Embryonic facial prominence (tissue), 1 donor: ENCODE results near the gene DCAF15.
A peak's percentile ranks its signal among the peaks of the same experiment; 100 is the strongest.
"Not testable (repeated sequence)": the region's sequence is repeated elsewhere in the genome, so short reads cannot be mapped to it uniquely, and the experiment has no call there.

Source experiments
- DNase-seq: peaks from one replicate; pipeline ENCODE4 v3.0.0-alpha.2; 2016; ENCODE audit errors: extremely low spot score

The DCAF15 gene, protein sequence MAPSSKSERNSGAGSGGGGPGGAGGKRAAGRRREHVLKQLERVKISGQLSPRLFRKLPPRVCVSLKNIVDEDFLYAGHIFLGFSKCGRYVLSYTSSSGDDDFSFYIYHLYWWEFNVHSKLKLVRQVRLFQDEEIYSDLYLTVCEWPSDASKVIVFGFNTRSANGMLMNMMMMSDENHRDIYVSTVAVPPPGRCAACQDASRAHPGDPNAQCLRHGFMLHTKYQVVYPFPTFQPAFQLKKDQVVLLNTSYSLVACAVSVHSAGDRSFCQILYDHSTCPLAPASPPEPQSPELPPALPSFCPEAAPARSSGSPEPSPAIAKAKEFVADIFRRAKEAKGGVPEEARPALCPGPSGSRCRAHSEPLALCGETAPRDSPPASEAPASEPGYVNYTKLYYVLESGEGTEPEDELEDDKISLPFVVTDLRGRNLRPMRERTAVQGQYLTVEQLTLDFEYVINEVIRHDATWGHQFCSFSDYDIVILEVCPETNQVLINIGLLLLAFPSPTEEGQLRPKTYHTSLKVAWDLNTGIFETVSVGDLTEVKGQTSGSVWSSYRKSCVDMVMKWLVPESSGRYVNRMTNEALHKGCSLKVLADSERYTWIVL

DNA sequence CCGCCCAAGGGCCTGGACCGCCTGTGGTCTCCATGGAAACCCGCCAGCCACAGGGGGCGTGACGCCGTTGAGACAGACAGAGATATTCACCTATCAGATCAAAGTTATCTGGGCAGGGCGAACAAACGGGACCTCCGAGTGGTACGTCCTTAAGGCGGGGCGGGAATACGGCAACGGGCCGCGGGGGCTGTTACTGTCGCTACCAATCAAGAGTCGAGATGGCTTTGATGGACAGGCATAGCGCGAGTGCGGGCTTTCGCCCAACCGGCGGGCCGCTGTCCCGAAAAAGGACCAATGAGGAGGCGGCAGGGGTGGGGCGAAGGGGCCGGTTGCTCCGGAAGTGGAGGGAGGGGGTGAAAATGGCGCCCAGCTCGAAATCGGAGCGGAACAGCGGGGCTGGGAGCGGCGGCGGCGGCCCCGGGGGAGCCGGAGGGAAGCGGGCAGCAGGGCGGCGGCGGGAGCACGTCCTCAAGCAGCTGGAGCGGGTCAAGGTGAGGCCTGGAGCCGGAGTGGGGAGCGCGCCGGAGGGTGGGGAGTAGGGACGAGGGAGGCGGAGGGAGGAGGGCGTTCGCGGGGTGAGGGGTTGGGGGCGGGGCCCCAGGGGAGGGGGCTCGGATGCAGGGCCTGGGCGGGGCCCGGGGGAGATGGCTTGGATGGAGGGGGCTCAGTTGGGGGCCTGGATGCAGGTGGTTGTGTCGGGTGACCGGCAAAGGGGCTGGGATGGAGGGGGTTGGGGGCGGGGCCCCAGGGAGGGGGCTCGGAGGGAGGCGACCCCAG, at the start of gene DCAF15:
Gene DCAF15, plus strand, starts transcription at position 356 of the 777 bp plus-strand sequence. Its CDS starts 4 bp downstream, at position 360.
- DNase-seq: peak; percentile 99

DNA sequence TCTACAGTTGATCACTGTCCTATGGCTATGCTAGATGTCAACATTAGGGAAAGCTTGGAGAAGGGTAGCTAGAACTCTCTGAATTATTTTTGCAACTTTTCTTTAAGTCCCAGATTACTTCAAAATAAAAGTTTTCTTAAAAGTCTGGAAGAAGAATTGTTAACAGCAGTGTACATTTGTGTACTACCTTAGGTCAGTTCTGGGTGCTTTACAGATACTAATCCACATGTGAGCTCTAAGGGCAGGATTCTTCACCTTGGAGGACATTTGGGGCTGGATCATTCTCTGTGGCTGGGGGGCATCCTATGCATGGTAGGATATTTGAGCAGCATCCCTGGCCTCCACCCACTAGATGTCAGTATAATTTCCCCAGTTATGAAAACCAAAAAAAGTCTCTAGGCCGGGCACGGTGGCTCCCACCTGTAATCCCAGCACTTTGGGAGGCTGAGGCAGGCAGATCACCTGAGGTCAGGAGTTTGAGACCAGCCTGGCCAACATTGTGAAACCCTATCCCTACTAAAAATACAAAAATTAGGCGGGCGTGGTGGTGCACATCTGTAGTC, 49.2 kb upstream of the DCAF15 start:
- DNase-seq: no peak

DNA sequence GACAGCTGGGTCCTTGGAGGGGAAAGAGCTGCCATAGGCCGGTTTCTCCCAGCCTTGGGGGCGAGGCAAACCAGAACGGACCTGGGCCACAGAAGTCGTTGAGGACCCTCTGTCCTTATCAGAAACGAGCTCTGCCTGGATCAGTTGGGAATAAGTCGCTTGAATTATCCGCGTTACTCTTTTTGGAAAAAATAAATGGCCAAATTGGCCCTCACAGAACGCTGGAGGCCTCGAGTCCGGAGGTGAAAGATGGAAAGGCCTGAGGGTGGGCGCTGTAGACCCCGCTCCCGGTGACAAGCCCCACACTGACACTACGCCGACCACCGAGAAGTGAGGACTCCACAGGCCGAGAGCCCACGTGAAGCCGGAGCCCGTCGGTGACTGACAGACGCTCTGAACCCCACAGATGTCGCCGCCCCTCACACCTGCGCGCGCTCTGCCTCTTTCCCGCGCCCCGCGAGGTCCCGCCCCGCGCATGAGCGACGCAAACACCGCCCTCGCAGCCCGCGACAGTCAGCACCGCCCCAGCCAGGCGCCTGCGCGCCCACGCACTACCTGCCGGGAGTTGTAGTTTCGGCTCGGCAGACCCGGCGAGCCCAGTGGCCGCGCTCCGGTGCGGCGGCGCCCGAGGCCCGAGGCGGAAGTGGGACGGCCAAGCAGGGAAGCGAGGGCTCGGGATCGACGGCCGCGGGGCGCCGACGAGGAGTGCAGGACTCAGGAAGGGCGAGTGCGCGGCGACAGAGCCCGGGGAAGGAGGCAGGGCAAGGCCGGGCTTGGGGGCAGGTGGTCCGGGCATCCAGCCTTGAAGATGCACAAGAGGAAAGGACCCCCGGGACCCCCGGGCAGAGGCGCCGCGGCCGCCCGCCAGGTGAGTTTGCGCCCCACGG, 46.4 kb upstream of the DCAF15 start, which contains the start of the genes BRME1 and CC2D1A:
Gene BRME1, minus strand, starts transcription at position 484 of the 887 bp plus-strand sequence. CDS start 1,225 bp downstream, outside the sequence.
Gene CC2D1A, plus strand, starts transcription at position 568 of the 887 bp plus-strand sequence. Its CDS starts 241 bp downstream, at position 809.
- DNase-seq: peak; percentile 60

DNA sequence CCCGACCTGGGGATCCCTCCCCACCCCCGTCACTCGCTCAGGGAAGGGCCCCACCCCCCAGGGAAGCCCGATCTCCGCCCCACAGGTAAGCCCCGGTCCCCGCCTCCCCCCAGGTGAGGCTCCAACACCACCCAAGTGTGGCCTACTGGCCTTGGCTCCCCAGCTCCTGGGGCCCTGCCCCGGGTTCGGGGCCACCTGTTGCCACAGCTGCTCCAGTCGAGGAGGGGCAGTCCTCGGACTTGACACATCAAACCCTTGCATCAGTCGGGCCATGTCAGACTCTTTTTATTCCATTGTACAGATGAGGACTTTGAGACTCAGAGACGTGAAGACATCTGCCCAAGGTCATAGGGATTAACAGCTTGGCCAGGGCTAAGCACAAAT, 45.8 kb upstream of the DCAF15 start:
- DNase-seq: no peak

DNA sequence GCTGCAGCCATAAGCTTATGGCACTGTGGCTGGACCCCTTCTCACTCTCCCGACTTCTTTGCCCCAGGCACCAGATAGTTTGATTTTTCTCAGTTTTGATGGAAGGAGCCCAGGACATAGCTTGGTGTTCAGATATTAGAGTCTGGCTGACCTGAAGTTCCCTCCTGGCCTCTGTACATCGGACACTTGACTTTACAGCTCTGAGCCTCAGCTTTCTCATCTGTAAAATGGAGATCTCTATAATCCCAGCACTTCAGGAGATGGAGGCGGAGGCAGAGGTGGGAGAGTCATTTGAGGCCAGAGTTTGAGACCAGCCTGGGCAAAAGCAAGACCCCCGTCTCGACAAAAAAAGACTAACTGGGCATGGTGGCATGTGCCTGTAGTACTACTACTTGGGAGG, 45.4 kb upstream of the DCAF15 start:
- DNase-seq: no peak

DNA sequence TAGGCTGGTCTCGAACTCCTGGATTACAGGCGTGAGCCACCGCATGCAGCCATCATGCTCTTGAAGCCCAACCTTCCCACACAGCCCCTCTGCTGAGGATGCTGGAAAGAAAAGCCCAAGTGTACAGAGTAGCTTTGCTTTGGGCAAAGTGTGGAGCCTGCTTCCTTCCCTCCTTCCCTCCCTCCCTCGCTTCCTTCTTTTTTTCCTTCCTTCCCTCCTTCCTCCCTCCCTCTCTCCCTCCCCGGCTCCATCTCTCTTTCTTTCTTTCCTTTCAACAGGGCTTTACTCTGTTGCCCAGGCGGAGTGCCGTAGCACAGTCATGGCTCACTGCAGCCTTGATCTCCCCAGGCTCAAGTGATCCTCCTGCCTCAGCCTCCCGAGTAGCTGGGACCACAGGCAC, 43.6 kb upstream of the DCAF15 start:
- no peak for DNase-seq

DNA sequence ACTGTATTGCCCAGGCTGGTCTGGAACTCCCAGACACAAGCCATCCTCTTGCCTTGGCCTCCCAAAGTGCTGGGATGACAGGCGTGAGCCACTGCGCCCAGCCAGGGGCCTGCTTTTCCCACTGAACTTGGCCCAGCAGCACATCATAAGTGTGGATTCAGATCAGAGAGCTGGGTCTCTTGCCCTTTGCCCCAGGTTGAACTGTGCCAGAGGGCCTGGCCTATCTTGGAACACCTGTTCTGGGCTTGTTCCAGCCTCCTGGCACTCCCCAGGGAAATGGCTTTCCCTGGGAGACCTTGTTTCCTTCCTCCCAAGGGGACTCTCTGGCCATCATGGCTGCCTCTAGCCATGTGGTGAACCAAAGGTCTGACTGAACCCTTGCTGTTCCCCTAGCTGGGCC, 42.9 kb upstream of the DCAF15 start:
- no peak for DNase-seq

DNA sequence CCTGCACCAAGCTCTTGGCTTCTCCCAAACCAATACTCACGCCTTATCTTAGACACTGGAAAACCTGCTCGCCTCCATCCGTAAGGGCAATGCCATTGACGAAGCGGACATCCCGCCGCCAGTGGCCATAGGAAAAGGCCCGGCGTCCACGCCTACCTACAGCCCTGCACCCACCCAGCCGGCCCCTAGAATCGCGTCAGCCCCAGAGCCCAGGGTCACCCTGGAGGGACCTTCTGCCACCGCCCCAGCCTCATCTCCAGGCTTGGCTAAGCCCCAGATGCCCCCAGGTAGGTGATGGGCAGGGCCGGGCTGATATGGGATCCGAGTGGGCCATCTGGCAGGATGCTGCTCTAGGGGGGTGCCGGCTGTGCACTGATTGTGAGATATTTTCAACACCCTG, 39.0 kb upstream of the DCAF15 start:
- no peak for DNase-seq

DNA sequence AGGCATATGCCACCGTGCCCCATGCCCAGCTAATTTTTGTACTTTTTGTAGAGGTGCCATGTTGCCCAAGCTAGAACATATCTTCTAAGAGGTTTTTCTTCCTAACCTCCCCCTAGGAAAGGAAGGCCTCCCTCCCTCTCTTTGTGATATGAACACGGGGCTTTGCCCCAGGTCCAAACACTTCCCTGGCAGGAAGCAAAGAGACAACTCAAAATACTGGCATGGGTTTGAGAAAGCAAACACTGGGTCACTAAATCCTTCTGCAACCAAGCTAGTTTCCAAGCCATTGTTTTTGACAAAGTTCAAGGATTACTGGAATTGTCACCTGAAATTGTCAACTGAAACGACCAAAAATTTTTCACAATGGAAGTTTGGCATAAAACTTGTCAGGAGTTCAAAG, 37.5 kb upstream of the DCAF15 start:
- DNase-seq: no peak

DNA sequence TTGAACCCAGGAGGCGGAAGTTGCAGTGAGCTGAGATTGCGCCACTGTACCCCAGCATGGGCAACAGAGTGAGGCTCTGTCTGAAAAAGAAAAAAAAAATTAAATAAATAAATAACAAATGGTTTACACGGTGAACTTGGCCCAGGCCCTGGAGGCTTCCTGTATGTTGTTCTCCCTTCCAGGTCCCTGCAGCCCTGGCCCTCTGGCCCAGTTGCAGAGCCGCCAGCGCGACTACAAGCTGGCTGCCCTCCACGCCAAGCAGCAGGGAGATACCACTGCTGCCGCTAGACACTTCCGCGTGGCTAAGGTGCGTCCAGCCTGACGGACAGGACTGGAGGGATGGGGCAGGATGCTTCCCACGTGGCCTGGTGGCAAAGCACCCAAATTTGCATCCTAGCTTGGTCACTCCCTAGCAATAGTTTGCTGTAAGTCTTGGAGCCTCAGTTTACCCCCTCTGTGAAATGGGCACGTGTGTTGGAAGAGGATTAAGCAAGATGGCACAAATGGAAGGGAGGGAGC, 34.4 kb upstream of the DCAF15 start:
- DNase-seq: no peak

DNA sequence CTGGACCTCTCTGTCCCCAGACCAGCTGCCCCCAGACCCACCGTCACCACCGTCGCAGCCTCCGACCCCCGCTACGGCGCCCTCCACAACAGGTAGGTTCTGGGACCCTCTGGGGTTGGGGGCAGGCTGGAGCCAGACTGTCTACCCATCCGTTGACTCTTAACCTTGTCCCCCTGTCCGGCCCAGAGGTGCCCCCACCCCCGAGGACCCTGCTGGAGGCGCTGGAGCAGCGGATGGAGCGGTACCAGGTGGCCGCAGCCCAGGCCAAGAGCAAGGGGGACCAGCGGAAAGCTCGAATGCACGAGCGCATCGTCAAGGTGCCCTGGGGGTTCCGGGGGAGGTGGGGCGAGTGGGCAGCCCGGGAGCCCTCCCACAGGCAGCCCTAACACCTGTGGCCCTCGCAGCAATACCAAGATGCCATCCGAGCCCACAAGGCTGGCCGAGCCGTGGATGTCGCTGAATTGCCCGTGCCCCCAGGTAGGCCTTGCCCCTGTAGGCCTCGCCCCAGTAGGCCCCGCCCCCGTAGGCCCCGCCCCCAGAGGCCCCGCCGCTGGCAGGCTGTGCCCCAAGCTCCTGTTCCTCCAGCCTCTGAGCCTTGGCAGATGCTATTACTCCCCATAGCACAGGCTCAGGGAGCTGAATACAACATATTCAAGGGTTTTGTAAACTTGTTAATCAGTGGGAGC, 33.4 kb upstream of the DCAF15 start:
- DNase-seq: no peak

DNA sequence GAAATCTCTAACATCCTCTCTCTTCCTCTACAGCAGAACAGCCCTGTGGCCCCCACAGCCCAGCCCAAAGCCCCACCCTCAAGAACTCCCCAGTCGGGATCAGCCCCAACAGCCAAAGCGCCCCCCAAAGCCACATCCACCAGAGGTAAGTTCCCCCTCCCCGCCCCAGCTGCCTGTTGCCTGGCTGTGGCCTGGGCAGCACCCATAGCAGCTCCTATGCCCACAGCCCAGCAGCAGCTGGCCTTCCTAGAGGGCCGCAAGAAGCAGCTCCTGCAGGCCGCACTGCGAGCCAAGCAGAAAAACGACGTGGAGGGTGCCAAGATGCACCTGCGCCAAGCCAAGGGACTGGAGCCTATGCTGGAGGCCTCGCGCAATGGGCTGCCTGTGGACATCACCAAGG, 31.8 kb upstream of the DCAF15 start:
- no peak for DNase-seq

DNA sequence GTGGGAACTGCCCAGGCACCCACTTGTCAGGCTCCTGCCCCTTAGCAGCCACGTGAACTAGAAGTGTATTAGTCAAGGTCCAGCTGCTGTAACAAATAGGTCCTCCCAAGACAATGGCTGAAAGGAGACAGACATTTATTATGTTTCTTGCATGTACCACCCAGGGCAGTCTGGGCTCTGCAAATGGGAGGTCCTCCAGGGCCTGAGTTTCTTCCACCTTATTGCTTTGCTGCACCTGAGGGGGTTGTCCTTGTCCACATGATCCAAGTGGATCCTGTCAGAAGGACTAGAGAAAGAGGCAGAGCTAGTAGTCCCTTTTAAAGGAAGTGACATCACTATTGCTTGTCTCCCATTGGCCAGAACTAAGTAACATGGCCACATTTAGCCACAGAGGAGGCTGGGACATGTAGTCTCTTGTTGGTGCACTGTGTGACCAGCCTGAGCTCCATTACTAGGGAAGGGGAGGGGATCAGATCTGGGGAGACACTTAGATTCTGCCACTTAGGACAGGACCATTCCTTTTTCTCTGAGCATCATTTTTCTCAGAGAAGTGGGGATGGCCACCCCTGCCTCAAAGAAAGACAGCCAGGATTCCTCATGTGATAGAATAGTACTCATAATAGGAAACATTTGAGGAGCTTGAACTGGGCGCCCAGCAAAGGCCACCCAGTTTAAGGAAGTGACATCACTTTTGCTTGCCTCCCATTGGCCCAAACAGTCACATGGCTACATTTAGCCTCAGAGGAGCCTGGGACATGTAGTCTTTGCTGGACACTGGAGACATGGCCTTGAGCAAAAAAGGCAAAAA, 31.2 kb upstream of the DCAF15 start:
- DNase-seq: no peak

DNA sequence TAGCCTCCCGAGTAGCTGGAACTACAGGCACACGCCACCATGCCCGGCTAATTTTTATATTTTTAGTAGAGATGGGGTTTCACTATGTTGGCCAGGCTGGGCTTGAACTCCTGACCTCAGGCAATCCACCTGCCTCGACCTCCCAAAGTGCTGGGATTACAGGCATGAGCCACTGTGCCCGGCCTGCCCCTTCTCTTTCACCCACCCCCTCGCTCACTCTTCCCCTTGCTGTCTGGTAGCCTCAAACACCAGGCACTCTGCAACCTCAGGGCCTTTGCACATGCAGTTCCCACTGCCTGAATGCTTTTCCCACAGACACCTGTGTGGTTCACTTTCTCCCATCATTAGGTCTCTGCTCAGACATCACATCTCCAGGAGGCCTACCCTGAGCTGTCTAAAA, 30.2 kb upstream of the DCAF15 start:
- not testable (repeated sequence) for DNase-seq

DNA sequence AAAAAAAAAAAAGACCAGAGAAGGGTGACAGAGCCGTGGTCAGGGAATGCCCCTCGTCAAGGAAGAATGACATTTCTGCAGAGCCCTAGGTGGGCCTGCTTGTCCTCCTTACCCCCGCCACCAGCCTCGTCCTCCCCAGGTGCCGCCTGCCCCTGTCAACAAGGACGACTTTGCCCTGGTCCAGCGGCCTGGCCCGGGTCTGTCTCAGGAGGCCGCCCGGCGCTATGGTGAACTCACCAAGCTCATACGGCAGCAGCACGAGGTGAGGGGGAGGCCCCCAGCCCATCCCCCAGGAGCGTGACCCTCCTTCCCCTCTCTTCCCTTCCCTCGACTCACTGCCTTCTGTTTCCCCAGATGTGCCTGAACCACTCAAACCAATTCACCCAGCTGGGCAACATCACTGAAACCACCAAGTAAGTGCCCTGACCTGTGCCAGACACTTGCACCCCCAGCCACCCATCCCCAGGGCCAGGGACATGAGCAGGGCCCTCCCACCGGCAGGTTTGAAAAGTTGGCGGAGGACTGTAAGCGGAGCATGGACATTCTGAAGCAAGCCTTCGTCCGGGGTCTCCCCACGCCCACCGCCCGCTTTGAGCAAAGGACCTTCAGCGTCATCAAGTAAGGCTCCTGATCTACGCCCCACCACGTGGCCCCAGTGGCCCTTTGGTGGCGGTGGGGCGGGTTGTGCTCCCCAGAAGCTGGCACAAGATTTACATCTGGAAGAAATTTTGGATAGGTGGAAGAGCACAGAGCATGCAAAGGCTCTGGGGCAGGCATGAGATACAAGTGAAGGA, 28.9 kb upstream of the DCAF15 start:
- DNase-seq: no peak

DNA sequence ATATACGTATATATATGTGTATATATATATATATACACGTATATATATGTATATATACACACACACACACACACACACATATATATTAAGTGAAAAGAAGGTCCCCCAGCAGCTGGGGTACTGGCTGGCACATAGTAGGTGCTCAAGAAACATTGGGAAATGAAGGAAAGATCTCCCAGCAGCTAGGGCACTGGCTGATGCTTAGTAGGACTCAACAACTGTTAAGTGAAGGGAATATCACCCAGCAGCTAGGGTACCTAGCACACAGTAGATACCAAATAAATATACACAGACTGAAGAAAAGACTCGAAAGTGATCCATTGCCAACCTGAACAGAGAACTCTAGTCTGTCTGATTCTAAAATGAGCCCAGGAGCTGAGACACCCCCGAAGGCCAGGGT, 26.3 kb upstream of the DCAF15 start:
- DNase-seq: no peak

DNA sequence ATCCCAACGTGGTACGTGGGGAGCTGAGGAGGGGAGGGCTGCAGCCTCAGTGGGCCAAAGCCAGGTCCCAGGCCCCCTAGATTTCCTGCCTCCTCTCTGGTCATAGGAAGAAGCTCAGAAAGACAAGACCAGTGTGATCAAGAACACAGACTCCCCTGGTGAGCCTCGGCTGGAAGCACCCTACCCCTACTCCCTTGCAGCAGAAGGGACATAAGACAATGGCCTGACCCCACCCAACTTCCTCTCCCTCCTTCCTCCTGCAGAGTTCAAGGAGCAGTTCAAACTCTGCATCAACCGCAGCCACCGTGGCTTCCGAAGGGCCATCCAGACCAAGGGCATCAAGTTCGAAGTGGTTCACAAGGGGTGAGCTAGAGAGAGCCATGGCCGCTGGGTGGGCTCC, 25.6 kb upstream of the DCAF15 start:
- DNase-seq: no peak

DNA sequence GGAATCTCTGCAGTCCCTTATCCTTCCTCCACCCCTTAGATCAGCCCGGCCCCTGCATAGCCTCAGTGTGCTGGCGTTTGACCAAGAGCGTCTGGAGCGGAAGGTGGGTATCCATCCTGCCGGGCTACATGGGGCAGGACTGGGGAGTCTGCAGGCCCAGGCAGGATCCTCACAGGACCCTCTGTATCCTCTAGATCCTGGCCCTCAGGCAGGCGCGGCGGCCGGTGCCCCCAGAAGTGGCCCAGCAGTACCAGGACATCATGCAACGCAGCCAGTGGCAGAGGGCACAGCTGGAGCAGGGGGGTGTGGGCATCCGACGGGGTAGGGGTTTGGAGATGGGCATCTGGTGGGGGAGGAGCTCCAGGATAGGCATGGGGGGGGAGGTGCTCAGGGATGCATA, 23.0 kb upstream of the DCAF15 start:
- DNase-seq: no peak

DNA sequence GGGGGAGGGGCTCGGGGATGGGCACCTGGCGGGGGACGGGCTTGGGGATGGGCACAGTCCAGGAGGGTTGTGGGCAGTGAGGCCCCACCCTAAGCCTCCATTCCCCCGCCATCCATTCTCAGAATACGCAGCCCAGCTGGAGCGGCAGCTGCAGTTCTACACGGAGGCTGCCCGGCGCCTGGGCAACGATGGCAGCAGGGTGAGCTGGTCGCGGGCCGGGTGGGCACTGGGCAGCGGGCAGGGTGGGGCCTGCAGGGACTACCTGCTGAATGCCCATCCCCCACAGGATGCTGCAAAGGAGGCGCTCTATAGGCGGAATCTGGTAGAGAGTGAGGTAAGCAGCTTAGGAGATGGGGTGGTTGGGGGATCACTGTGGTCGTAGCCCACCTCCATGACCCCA, 22.4 kb upstream of the DCAF15 start:
- DNase-seq: no peak
